K562 (cell line): ENCODE data around the gene BAIAP2. TPM values are rescaled to one million over a fixed set of nuclear protein-coding genes. Genes with fewer than 3 reads are reported as not detected.
A peak's percentile ranks its signal among the peaks of the same experiment; 100 is the strongest.

ENCODE experiments used
- BCL6 ChIP-seq: fragments of 250-450 bp; sonication (Bioruptor Pico); IDR thresholded peaks from 2 replicates; pipeline ENCODE4 v1.4.0; 2020
- CXXC5 ChIP-seq: fragments of 250-450 bp; sonication (Bioruptor Pico); IDR thresholded peaks from 2 replicates; pipeline ENCODE4 v1.8.0; 2022; ENCODE audit warnings: inconsistent platforms, mild to moderate bottlenecking, moderate library complexity
- NFIC ChIP-seq: fragments of 450-650 bp; IDR thresholded peaks from 2 replicates; pipeline ENCODE4 v1.6.1; 2017; ENCODE audit warnings: mild to moderate bottlenecking, inconsistent platforms
- NONO ChIP-seq, 2 experiments: fragments of 200-400 bp in 1 of 2; fragments of 450-650 bp in 1 of 2; formaldehyde crosslinking in 1 of 2; IDR thresholded peaks; 2 replicates each; pipeline ENCODE4 v1.6.1; 2017; ENCODE audit warnings: low read depth in 2 of 2, mild to moderate bottlenecking in 2 of 2, moderate library complexity in 2 of 2, low read length in 1 of 2
- OTX1 ChIP-seq: fragments of 450-650 bp; formaldehyde crosslinking; IDR thresholded peaks from 2 replicates; pipeline ENCODE4 v1.4.0; 2022; ENCODE audit warnings: mild to moderate bottlenecking
- SMARCA4 ChIP-seq: fragments of 450-650 bp; IDR thresholded peaks from 2 replicates; pipeline ENCODE4 v1.6.1; 2016
- SRSF1 ChIP-seq: fragments of 200-400 bp; formaldehyde crosslinking; IDR thresholded peaks from 2 replicates; pipeline ENCODE4 v1.6.1; 2017; ENCODE audit warnings: mild to moderate bottlenecking, low read depth, low read length, moderate library complexity
- TAF9B ChIP-seq: fragments of 450-650 bp; IDR thresholded peaks from 2 replicates; pipeline ENCODE4 v1.6.1; 2018; ENCODE audit warnings: mild to moderate bottlenecking; ENCODE audit not compliant: partially characterized antibody
- TCFL5 ChIP-seq: fragments of 250-450 bp; sonication (Bioruptor Pico); conservative IDR thresholded peaks from 2 replicates; pipeline ENCODE4 v1.6.1; 2021; ENCODE audit warnings: mild to moderate bottlenecking, moderate library complexity, matching md5 sums
- ZBTB33 ChIP-seq: sonication (generic); formaldehyde crosslinking; IDR thresholded peaks from 2 replicates; pipeline ENCODE4 v1.8.1; 2023; ENCODE audit warnings: mild to moderate bottlenecking, missing genetic modification reagents
- ZBTB5 ChIP-seq: fragments of 450-650 bp; IDR thresholded peaks from 2 replicates; pipeline ENCODE4 v1.6.1; 2017; ENCODE audit warnings: antibody characterized with exemption
- ZNF274 ChIP-seq: IDR thresholded peaks from 2 replicates; pipeline ENCODE4 v1.6.1; 2011; ENCODE audit warnings: low read depth, mild to moderate bottlenecking, low read length, moderate library complexity, borderline replicate concordance
- ZNF282 ChIP-seq: sonication (generic); formaldehyde crosslinking; IDR thresholded peaks from 2 replicates; pipeline ENCODE4 v1.8.1; 2023; ENCODE audit warnings: missing genetic modification reagents
- ZNF318 ChIP-seq, 2 experiments: fragments of 450-650 bp; IDR thresholded peaks; 2 replicates each; pipeline ENCODE4 v1.6.1; 2016; ENCODE audit warnings: mild to moderate bottlenecking in 2 of 2, borderline replicate concordance in 1 of 2, low read depth in 1 of 2, moderate library complexity in 1 of 2
- ZNF511 ChIP-seq: sonication (generic); formaldehyde crosslinking; IDR thresholded peaks from 2 replicates; pipeline ENCODE4 v1.8.0; 2022; ENCODE audit warnings: mild to moderate bottlenecking, missing genetic modification reagents
- polyA plus RNA-seq, 8 experiments: library from polyadenylated mRNA; depleted of rRNA in 4 of 8; stranded (reverse) in 5 of 8; unstranded in 3 of 8; fragments of >200 nt; fragmentation: Nextera tagmentation in 2 of 8; fragmentation: Illumina TruSeq in 1 of 8; extraction: Ambion mirVana in 2 of 8; extraction: Trizol in 1 of 8; gene quantifications; 2 replicates each; pipeline versions ENCODE4 v1.2.1 to v1.2.3, GENCODE V29; 2011 to 2014; ENCODE audit warnings: inconsistent platforms in 1 of 8, missing spikeins in 1 of 8
- total RNA-seq, 7 experiments: library from RNA; depleted of rRNA in 6 of 7; stranded (reverse); fragments of >200 nt in 6 of 7; fragmentation: Illumina TruSeq in 2 of 7; extraction: Trizol in 2 of 7; gene quantifications; 2 replicates each; pipeline versions ENCODE4 v1.2.1 to v1.2.3, GENCODE V29; 2011 to 2021; ENCODE audit warnings: low replicate concordance in 1 of 7

BAIAP2 gene
- total and polyA plus RNA-seq, 9 of the 15 experiments (the other 6 are each of a cell fraction or from before 2014, with no cell fraction given) = 2.3 to 51.6 (median 18.4) TPM

GRCh38 chr17:81034779-81035520 is at the start of gene BAIAP2 (continued):
- TF ChIP-seq OTX1 (CRISPR knock-in tag) (no peak), ZNF282 (CRISPR knock-in tag) (no peak), CXXC5 (CRISPR knock-in tag) (peak; percentile 71), SMARCA4 (no peak), ZNF274 (no peak), ZBTB33 (CRISPR knock-in tag) (no peak), SRSF1 (no peak), NFIC (0 out of 2 replicates have a peak, but pooled peaks have one; percentile 28), ZNF511 (CRISPR knock-in tag) (0 out of 2 replicates have a peak, but pooled peaks have one; percentile 63), ZNF318 (IDR thresholded peaks at IDR 0.05; ENCODE audit: borderline replicate concordance in 1 of 2, low read depth in 1 of 2) (no peak), ZBTB5 (no peak), BCL6 (CRISPR knock-in tag) (no peak), TCFL5 (CRISPR knock-in tag) (no peak), TAF9B (no peak), NONO (IDR thresholded peaks at IDR 0.05; ENCODE audit: low read depth in 2 of 2, low read length in 1 of 2) (peak; percentile 56 to 98)
